Epidermal melanocyte (primary cell): ENCODE measurements around the gene DLG5.

ENCODE experiments used
- DNase-seq: peaks from one replicate; pipeline ENCODE4 v3.0.0; 2011; ENCODE audit warnings: low spot score; ENCODE audit not compliant: insufficient read length

Gene DLG5

DNA sequence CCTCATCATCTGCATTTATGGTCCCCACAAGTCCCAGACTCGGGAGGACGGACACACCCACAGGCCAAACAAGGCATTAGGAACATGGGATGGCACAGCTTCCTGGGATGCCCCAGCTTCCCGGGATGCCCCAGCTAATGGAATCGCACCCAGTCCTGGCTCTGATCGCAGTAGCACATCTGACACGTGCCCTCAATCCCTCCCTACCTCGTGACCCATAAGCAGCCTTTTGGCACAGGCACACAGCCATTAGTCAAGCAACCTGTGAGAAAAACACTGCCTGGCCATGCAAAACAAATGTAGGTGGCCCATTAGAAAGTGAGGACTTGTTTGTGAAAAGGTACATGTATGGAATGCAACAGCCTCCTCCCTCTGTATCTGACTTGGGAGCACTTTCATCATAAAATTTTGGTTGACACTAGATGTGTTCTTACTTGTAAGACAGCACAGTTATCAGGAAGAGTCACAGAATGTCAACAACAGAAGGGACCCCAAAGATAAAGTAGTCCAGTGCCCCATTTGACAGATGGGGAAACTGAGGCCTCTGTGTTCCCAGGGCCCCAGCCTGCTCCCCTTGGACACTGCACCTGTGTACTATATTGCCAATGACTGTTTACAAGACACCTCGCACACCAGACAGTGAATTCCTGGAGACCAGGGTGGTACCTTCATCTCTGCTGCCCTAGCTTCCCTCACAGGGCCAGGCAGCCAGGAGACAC lies 34.4 kb downstream of the DLG5 start:
- DNase-seq: no peak

DNA sequence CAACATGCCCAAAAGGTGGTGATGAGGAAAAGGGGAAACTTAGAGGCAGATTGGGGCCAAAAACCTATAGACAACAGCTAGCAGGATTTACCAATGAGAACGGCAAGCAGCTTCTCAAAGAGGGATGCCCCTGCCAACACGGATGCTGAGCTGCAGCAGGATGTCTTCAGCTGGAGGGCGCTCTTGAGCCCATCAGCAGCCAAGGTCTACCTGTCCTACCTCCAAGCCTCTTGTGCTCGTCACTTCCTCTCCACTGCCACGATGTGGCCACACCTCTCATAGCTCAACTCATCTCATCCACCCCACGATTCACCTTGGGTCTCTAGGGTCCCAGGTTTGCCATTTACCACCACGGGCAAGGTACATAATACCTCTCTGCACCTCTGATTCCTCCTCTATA lies 36.5 kb downstream of the DLG5 start:
- no peak for DNase-seq

DNA sequence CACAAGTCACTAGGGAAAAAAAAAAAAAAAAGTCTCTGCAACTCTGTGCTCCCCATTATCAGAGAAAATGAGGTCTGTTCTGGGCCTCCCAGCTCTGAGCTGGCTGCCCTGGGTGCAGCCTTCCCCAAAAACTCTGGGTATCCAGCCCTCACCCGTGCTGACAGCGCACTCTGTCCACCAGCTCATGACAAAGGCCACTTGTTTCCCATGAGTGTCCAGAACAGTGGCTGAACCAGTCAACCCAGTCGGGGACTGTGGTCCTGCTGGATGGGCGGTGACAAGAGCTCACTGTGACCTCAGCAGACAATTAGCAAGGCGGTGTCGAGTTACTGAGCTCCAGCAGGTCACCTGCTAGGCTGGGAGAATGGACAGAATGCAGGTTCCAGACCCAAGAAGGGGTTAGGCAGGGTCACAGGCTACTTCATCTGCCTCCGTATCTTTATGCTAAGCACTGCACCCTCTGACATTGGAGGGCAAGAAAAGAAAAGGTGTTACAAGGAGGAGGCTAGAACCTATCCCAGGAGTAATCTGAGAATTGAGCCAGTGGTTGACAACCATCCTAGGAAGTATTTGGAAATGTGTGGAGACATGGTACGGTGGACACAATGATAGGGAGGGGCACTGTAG lies 37.2 kb downstream of the DLG5 start:
- DNase-seq: no peak

DNA sequence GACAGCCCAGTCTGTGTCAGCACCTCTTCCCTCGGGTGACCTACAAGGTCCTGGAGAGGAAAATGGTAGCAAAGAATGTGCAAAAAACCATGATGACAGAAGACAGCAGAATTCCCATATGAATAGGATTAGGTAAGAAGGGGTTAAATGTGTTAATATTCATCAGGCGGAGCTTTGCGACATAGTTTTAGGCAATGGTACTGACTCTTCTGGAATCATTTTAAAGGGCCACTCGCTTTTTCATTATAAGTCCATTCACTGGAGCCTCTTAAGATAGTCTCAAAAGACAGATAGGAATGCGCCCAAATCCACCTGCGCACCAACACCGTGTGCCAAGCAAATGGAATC lies 38.2 kb downstream of the DLG5 start:
- no peak for DNase-seq

DNA sequence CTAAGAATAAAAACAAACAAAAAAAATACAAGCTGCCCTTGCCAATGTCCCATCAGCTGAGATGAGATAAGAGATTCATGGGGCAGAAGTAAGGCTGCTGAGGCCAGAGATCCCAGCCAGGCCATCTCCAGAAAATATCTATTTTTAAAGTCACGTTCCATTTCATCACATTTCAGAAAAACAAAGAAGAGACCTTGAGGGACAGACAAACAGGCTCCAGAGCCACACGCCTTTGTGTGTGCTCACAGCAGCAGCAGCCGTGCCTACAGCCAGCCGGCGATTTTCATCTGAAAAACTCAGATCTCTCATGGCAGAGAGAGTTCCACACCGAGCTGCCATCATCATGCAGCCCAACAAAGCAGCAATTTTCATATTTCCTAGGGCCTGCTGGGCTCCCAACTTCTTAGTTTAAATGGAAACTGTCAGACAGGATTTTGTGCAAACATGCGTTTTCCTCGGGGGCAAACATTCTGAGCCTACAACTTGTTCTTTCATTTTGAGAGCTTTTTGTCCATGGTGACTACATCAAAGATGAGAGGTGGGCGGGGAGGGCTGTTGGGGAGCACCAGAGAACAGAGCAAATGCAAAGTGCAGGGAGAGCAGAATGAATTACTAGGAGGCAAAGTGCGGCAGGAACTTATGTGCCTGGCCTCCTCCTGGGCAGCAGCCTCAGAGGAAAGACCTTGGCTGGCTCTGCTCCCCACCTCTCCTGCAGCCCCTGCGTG lies 38.8 kb downstream of the DLG5 start:
- DNase-seq: no peak

DNA sequence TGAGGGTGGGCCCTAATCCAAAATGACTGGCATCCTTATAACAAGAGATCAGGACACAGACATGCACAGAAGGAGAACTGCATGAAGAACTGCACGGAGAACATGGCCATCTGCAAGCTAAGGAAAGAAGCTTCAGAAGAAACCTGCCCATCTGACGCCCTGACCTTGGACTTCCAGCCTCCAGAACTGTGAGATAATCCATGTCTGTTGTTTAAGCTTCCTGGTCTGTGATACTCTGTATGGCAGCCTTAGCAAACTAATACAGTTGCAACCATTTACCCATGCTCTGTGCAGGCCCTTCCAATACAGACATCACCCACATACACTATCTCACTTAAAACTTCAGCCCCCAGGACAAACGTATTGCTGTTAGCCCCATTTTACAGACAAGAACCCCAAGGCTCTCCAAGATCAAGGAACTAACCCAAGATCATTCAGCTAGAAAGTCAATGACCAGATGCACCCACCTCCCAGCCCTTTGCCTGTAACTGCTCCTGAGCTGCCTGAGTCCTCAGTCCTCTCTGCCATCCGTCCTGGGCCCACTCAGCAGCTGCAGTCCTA lies 39.7 kb downstream of the DLG5 start:
- no peak for DNase-seq

DNA sequence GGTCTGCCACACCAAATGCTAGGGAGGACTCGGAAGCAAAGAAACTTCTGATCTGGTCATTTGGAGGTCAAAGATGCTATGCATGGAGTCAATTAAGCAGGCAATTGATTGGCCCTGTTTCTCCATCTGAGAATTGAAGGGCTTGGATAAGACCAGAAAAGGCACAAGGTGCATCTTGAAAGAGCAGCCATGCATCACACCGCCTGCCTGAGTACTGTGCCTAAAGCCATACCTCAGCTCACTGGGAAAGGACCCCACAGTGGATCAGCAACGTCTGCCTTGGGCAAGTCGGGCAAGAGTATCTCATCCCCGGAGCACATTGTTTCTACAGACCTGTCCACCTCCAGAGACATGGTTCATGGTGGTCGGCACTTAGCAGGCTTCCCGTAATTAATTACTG lies 42.4 kb downstream of the DLG5 start:
- no peak for DNase-seq

DNA sequence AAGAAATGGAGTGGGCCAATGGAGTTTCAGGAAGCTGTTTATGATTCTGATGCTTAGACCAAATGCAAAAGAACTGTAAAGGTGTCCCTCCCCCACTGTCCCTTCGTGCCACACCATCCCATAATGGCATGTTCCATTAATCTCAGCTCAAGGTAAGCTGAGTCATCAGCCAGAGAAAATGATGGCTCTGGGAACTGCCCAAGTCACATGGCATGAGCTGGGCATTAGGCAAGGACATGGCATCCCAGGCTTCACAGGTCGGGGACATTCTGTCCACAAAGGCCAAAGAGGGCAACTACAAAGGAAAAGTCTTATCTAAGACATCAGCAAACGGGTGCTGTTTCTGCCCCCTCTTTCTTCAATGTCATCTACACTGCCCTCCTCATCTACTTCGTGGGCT lies 44.9 kb downstream of the DLG5 start:
- DNase-seq: no peak

DNA sequence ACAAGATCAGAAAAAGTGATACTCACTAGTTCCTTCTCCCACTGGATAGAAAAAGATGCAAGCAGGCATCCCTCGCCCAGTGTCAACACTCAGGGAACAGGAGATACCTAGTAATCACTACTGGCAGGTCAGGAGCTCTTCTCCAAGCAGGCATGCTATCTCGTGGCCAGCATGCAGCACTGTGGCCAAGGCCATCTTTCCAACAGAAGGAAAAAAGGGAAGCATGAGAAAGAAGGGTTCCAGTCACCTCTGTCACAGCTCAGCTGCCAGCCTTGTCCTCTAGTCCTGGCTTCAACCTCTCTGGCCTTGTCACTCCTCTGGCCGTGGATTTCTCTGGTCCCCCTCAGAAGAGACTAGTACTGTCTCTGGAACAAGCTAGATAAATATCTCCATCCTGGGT lies 45.3 kb downstream of the DLG5 start:
- DNase-seq: no peak

DNA sequence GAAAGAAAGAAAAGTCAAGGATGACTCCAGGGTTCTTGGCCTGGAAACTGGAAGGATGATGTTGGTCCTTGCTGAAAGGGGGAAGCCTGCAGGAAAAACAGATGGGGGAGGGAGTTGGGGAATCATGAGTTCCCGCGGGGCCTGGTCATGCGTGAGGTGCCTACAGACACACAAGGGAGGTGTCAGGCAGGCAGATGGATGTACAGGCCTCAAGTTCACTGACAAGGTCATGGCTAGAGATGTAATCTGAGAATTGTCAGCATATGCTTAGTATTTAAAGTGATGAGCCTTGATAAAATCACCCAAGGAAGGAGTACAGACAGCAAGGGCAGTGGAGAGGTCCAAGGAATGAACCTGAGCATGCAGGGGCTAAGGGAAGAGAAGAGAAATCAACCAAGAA lies 46.8 kb downstream of the DLG5 start:
- DNase-seq: no peak

DNA sequence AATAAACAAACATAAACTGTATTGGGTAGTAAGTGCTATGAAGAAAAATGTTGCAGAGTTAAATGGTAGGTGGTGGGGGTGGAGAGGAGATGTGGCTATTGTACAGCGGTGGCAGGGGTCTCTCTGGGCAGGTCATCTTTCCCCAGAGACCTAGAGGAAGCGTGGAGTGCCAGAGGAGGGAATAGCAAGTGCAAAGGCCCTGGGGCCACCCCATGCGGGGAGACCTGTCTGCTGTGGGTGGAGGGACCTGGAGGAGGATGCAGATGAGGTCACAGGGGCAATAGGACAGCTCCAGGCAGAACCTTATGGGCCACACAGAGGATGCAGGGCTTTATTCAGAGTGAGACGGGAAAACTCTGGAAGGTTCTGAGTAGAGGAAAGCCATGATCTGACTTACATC lies 47.5 kb downstream of the DLG5 start:
- no peak for DNase-seq

DNA sequence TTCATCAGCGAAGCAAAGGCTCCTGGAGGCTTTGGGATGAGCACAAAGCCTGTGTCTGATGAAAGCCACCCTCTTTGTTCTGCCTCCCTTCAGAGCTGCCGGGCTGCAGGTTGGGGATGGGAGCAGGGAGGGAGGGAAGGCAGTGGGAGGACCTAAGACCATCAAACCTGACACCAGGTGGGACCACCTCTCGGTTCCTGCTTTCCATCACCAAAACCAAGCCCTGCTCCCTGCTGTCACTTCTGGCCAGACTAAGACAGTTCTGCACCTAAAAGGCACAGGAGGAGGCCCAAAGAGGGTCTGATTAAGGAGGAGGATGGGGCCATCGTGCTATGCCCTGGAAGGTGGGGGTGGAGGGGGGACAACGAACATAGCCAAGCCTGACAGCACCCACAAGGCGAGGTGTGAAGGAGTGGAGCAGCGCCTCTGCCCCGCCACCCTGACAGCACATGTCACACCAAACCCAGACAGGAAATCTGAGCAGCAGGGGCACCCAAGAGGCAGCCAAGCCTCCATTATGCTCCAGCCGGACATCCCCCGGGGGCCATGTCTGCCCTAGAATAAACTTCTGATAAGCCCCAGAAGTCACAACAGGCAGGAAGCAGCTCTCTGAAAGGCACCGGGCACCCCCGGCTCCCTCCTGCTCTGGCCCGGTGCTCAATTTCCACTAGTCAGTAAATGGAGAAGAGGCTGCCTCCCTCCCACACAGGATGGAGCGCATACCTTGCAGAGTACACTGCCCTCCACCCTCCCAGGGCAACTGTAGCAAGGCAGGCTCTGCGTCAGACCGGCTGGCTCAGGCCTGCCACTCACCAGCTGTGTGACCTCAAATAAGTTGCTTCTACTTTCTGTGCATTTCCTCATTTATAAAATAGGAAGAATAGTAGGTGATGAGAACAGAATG lies 48.9 kb downstream of the DLG5 start:
- no peak for DNase-seq

DNA sequence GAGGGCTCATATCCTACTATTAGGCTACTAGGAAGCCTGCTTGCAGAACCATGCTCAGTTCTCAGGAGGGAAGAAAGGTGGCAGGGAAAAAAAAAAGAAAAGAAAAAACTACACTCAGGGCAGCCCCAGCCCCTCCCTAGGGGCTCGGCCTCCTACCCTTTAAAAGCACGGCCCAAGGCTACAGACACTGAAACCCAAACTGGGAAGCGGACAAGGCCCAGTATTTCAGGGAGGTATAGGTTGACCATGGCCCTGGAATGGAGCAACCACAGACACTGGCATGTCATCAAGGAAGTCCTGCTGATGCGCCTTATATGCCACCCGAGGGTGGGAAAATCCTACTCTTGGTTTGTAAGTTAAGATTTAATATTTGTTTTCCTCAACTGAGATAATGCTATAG lies 50.8 kb downstream of the DLG5 start:
- DNase-seq: no peak

DNA sequence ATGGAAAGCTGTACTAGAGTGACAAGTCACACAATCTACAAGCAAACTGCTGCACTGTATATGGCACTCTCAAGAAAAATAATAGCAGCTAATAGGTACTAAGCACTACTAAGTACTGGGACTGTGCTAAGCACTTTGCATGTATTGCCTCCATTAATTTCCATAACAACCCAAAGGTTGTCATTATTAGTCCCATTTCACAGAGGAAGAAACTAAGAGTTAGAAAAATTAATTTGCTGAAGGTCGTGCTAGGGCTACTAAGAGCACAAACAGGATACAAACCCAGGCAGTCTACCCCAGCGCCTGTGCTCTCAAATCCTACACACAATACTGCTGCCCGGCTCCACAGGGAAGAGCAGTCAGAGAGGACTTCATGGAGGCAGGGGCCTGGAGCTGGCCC lies 51.7 kb downstream of the DLG5 start:
- DNase-seq: no peak

DNA sequence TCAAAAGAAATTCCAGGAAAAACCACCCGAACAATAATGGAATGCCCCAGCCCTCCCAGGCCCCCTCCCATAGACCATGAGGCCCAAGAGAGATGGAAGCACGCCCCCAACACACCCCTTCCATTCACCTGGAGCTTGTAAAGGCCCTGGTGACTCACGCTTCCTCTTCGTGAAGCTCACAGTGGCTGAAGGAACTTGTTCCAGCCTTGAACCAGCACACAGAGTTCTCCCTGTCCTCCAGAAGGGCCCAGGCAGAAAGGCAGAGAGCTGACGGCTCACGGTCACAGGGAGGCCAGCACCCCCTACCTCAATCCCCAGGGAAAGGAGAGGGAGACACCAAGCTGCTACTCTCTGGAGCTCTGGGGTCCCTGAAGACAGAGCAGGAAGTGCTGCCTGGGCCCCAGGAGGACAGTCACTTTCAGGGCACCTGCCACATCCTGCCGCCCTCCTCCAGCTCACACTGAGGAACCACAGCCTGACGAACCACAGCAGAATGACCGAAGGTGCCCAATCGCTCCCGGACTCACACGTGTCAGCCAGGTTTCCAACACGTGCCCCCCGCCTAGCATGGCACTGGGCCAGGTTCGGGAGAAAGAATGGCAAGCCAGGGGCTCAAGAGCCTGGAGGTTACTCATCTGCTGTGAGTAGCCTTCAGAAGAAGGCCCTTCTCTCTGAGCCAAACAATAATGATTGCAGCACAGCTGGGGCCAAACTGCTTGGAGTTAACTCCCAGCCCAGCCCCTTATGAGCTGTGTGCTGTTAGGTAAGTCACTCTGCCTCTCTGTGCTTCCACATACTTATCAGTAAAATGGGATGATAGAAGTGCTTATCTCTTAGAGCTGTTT lies 52.8 kb downstream of the DLG5 start:
- peak; percentile 33 for DNase-seq

DNA sequence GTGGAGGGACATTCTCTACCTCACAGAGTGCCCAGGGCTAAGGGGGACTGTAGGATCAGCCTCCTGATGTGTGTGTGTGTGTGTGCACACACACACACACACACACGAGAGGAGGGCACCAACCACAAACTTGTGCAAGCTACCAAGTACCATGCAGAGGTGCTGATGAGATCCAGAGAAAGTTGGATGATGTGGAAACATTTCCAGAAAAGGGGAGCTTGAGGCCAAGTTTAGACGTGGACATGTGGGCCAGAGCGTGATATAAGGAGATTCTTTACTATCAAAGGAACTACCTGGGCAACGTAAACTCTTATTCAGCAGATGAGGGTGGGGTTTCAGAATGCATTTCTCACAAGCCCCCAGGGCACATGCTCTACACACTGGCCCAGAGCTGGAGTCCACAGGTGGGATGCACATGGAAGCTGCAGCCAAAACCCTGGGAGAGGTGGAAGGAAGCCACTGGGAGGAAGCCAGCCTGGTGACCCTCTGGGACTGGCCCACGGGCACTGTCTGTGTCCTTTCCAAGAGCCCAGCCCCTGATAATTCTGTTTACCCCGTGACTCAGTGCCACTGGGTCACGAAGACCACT lies 53.5 kb downstream of the DLG5 start:
- DNase-seq: no peak

DNA sequence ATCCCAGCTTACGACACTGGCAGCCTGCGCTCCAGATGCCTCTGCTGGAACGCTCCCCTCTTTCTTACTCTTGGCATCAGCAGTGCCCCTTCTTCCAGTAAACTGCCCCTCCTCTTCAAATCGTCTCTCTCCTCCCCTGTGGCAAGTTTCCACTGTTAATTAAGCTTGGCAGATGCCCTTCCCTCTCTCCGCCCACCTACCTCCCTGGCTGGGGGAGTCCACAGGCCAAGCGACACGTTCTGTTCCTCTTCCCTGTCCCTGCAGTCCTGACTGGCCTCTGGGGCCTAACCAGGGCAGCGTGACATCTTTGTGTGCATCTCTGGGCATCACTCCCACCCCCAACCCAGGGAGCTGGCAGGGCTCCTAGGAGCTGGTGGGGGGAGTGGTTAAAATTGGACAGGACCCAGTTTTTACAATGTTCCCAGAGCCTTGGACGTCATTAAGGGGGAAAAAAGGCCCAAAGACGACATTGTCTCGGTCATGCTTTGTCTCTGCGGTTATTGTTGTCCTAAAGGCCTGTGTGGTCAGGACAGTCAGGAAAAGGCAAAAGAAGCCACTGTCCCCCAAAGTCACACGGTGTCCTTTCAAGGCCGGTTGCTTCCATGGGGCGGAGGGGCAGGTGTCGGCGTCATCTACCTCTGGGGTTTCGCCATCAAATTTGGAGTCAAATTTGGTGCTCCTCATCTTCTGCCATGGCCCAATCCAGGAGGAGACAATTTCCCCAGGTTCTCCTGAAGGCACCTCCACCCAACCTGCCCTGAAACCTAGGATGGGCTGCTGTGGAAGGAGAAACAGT lies 54.2 kb downstream of the DLG5 start:
- peak; percentile 55 for DNase-seq

DNA sequence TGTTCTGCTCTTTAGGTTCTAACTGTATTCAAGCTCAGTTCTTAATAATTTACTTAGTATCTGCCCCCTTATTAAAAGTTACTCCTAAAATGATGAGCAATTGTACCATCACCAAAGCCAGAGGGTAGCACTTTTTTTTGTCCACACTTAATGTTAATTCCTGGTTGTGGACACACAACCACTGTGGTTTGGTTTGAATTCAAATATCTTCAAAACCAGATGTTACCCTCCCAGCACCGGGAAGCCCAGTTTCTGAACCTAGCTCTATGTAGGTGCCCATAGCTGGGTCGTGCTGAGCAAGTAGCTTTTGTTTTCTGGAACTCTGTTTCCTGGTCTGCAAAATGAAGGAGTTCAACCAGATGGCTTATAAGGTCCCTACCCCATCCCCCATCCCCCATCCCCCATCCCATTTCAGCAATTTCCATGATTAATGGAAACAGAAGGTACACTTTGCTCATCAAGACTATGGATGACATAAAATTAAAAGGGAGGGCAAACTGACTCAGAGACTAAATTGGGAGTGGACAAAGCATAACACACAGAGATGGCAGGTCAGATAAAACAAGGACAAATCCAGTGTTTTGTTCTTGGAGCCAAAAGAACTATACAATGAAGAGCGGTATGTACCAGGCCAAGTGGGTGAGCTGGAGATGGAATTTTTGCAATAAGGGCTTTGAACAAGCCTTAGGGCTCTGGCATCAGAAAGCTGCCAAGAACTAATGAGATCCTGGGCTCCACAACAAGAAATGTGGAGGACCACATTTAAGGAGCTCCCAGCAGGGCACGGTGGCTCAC lies 56.7 kb downstream of the DLG5 start:
- no peak for DNase-seq

DNA sequence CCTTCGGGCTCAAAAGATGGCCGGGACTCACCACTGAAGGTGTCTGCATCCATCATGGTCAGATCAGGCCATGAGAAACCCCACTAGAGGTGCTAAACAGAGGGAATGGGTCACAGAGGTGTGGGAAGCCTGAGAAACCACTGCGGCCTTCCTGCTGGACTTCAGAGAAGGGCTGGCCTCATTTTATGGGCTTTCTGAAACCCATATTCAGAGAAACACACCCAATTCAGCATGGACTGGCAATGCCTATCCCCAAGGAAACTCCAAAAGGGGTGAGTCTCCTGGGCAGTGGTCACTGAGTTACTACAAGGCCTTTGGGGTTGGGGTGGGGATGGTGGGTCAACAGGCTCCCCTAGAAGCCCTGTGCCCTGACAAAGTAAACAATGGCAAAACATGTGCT lies 58.0 kb downstream of the DLG5 start:
- DNase-seq: no peak
